Upper lobe of left lung (tissue), 6 donors: ENCODE results near the gene ATM. TPM values are rescaled to one million over a fixed set of nuclear protein-coding genes. Genes with fewer than 3 reads are reported as not detected.

ENCODE experiments used
- ATAC-seq, 2 donors: fragments of 200-7000 bp; cut with Tn5 transposase; one replicate each; pipeline ENCODE4 v1.9.1; 2022; ENCODE audit warnings: mild to moderate bottlenecking in 2 of 2, moderate library complexity in 2 of 2; ENCODE audit not compliant: low FRiP score in 2 of 2
- DNase-seq, 2 donors: peaks; one replicate each; pipeline ENCODE4 v3.0.0-alpha.2; 2019 to 2020
- H3K27ac ChIP-seq, 4 donors: fragments of 200-600 bp; sonication (generic); one replicate each; pipeline ENCODE4 v1.5.1; 2016 to 2019
- H3K27me3 ChIP-seq, 4 donors: fragments of 200-600 bp; sonication (generic); one replicate each; pipeline ENCODE4 v1.5.1; 2017 to 2019
- H3K36me3 ChIP-seq, 4 donors: fragments of 200-600 bp; sonication (generic); one replicate each; pipeline ENCODE4 v1.5.1; 2016 to 2019
- H3K4me1 ChIP-seq, 4 donors: fragments of 200-600 bp; sonication (generic); one replicate each; pipeline ENCODE4 v1.5.1; 2018 to 2019
- H3K4me3 ChIP-seq, 4 donors: fragments of 200-600 bp; sonication (generic); one replicate each; pipeline ENCODE4 v1.5.1; 2017 to 2019; ENCODE audit warnings: mild to moderate bottlenecking in 2 of 4, moderate library complexity in 1 of 4
- H3K9me3 ChIP-seq, 4 donors: fragments of 200-600 bp; sonication (generic); one replicate each; pipeline ENCODE4 v1.5.1; 2018 to 2019
- CTCF ChIP-seq, 6 experiments: fragments of 450-650 bp in 4 of 6; fragments of 200-600 bp in 2 of 6; sonication (generic) in 2 of 6; IDR thresholded peaks; one replicate each; pipeline ENCODE4 v1.5.1; 2016 to 2019; ENCODE audit warnings: antibody characterized with exemption in 6 of 6
- EP300 ChIP-seq, 4 donors: sonication (generic); formaldehyde crosslinking; IDR thresholded peaks; one replicate each; pipeline ENCODE4 v1.5.1; 2017; ENCODE audit warnings: antibody characterized with exemption in 4 of 4, control low read depth in 2 of 4
- POLR2A ChIP-seq, 4 donors: fragments of 450-650 bp; IDR thresholded peaks; one replicate each; pipeline ENCODE4 v1.5.1; 2016 to 2017; ENCODE audit warnings: antibody characterized with exemption in 4 of 4, mild to moderate bottlenecking in 2 of 4
- POLR2AphosphoS5 ChIP-seq, 2 donors: sonication (generic); formaldehyde crosslinking; IDR thresholded peaks; one replicate each; pipeline ENCODE4 v1.5.1; 2017; ENCODE audit warnings: antibody characterized with exemption in 2 of 2
- WGBS, 2 donors: methylation state at CpG; one replicate each; pipeline ENCODE4 v1.1.5; 2017 to 2018; 5-methylcytosine and 5-hydroxymethylcytosine counted together
- total RNA-seq, 6 donors: library from RNA; depleted of rRNA in 4 of 6; stranded (reverse); fragments of >200 nt in 4 of 6; gene quantifications; one replicate each; pipeline versions ENCODE4 v1.1.0 to v1.2.1, GENCODE V29; 2016 to 2021
- donor health status: DM: no; HTN: no; CAD: no; lungs with moderate emphysema.
- donor health status: DM: no; HTN: yes; CAD: no; lungs with severe emphysema.

ATM gene
- 100 to 1,000 TPM in 2 of 6 donors, 10 to 100 TPM in 4; 37.9 to 248 (median 62.6) TPM for total RNA-seq

- peak; percentile 98 to 100 for ATAC-seq
- peak; percentile 98 to 99 for DNase-seq
- H3K27ac ChIP-seq: peak within 1 kb of the TSS; percentile 92 to 97 (median 94)
- TF ChIP-seq CTCF (IDR thresholded peaks at IDR 0.05): peak; percentile 53 to 92 (median 82)
- TF ChIP-seq EP300 (IDR thresholded peaks at IDR 0.05): no peak
- TF ChIP-seq POLR2A (IDR thresholded peaks at IDR 0.05): peak in 3 of 4 donors; percentile 61 to 91 (median 87)
- TF ChIP-seq POLR2AphosphoS5 (IDR thresholded peaks at IDR 0.05): peak; percentile 87 to 91
- peak within 1 kb of the TSS; percentile 76 to 86 (median 78) for H3K4me3 ChIP-seq
- H3K27me3 ChIP-seq: no peaks in the 10 kb centered on the region
- WGBS, 2 donors: 0% methylated on average over 27 to 70 of the region's 70 CpGs
- no peaks in the 10 kb centered on the region for H3K9me3 ChIP-seq
- H3K36me3 ChIP-seq: no peaks in the 10 kb centered on the region
- H3K4me1 ChIP-seq: peaks cover 41 to 53% (median 45%) of the 10 kb centered on the region in 4 donors
Observed at GRCh38 chr11:108222574-108223347, at the start of gene ATM, which contains the start of gene NPAT. ATM (plus strand) TSS chr11:108223067; CDS start chr11:108227625, 4,558 bp downstream. NPAT (minus strand) TSS chr11:108222638; CDS start chr11:108222536, 102 bp downstream.

- 75 to 94% methylated on average over 5 of the region's 5 CpGs for WGBS, 2 donors
- H3K36me3 ChIP-seq: peaks cover 2 to 84% (median 24%) of the 10 kb centered on the region in 4 donors
- no peaks in the 10 kb centered on the region for H3K9me3 ChIP-seq
- no peak for DNase-seq
- TF ChIP-seq EP300 (IDR thresholded peaks at IDR 0.05) (no peak), CTCF (IDR thresholded peaks at IDR 0.05) (no peak), POLR2A (IDR thresholded peaks at IDR 0.05) (no peak), POLR2AphosphoS5 (IDR thresholded peaks at IDR 0.05) (no peak)
- H3K4me3 ChIP-seq: no peak overlapping the region
- no peak for ATAC-seq
- H3K4me1 ChIP-seq: no peaks in the 10 kb centered on the region
- no peak overlapping the region for H3K27ac ChIP-seq
- no peaks in the 10 kb centered on the region for H3K27me3 ChIP-seq
Observed at GRCh38 chr11:108177570-108177969, 45.3 kb upstream of the ATM start.

GRCh38 chr11:108193725-108194124 lies 29.1 kb upstream of the ATM start:
- no peaks in the 10 kb centered on the region for H3K9me3 ChIP-seq
- TF ChIP-seq EP300 (IDR thresholded peaks at IDR 0.05) (no peak), POLR2AphosphoS5 (IDR thresholded peaks at IDR 0.05) (no peak), POLR2A (IDR thresholded peaks at IDR 0.05) (no peak), CTCF (IDR thresholded peaks at IDR 0.05) (no peak)
- ATAC-seq (no peak), DNase-seq (no peak)
- no peaks in the 10 kb centered on the region for H3K27me3 ChIP-seq
- H3K4me3 ChIP-seq: no peak overlapping the region
- peaks cover under 1 to 5% (median 3%) of the 10 kb centered on the region in 4 donors for H3K4me1 ChIP-seq
- peaks cover 0 to 71% (median 15%) of the 10 kb centered on the region in 4 donors for H3K36me3 ChIP-seq
- no peak overlapping the region for H3K27ac ChIP-seq

- ATAC-seq (no peak), DNase-seq (no peak)
- peaks cover 9 to 18% (median 16%) of the 10 kb centered on the region in 4 donors for H3K4me1 ChIP-seq
- H3K27me3 ChIP-seq: no peaks in the 10 kb centered on the region
- no peak overlapping the region for H3K4me3 ChIP-seq
- no peaks in the 10 kb centered on the region for H3K9me3 ChIP-seq
- TF ChIP-seq POLR2AphosphoS5 (IDR thresholded peaks at IDR 0.05) (no peak), POLR2A (IDR thresholded peaks at IDR 0.05) (no peak), EP300 (IDR thresholded peaks at IDR 0.05) (no peak), CTCF (IDR thresholded peaks at IDR 0.05) (no peak)
- WGBS, 2 donors: 82 to 85% methylated on average over 3 of the region's 3 CpGs
- H3K36me3 ChIP-seq: peaks cover 0 to 45% (median 9%) of the 10 kb centered on the region in 4 donors
- H3K27ac ChIP-seq: no peak overlapping the region
Observed at GRCh38 chr11:108196901-108197300, 26.0 kb upstream of the ATM start.
